SK-N-SH (cell line): ENCODE results near the gene MAP3K9. TPM values are rescaled to one million over a fixed set of nuclear protein-coding genes. Genes with fewer than 3 reads are reported as not detected.
"Not testable (repeated sequence)": the region's sequence is repeated elsewhere in the genome, so short reads cannot be mapped to it uniquely, and the experiment has no call there.

Experiments
- CTCF ChIA-PET: fragments of 300-600, 350-600 bp; formaldehyde crosslinking; extraction: SDS; loops from one replicate; lab custom pipeline; 2021; lab: Yijun Ruan, JAX
- POLR2A ChIA-PET: fragments of 350-600 bp; sonication (Branson Sonifier 250); formaldehyde crosslinking; extraction: SDS; loops from one replicate; lab custom pipeline; 2020; ENCODE audit warnings: antibody characterized with exemption, inconsistent platforms; lab: Yijun Ruan, JAX
- DNase-seq: peaks from one replicate; pipeline ENCODE4 v3.0.0; 2012
- H2AFZ ChIP-seq: fragments of 200-600 bp; sonication (generic); 2 replicates; pipeline ENCODE4 v1.8.1; 2016; ENCODE audit warnings: antibody characterized with exemption, mild to moderate bottlenecking, low read depth
- H3F3A ChIP-seq: fragments of 200-600 bp; sonication (generic); replicated peaks from 2 replicates; pipeline ENCODE3; 2016; ENCODE audit warnings: antibody characterized with exemption, mild to moderate bottlenecking; ENCODE audit not compliant: insufficient read depth
- H3K27ac ChIP-seq, 2 experiments: fragments of 200-500 bp in 1 of 2; fragments of 200-600 bp in 1 of 2; sonication (Bioruptor generic) in 1 of 2; sonication (generic), shearing (Covaris generic) in 1 of 2; 2 replicates each; pipeline versions ENCODE4 v1.5.1 to v1.6.1; 2014 to 2016; ENCODE audit warnings: low read depth in 2 of 2, inconsistent platforms in 1 of 2, low read length in 1 of 2, mild to moderate bottlenecking in 1 of 2, mixed read lengths in 1 of 2
- H3K27me3 ChIP-seq: fragments of 200-600 bp; sonication (generic), shearing (Covaris generic); 2 replicates; pipeline ENCODE4 v1.6.1; 2016; ENCODE audit warnings: mixed run types; ENCODE audit not compliant: insufficient read depth
- H3K36me3 ChIP-seq, 2 experiments: fragments of 200-500 bp in 1 of 2; fragments of 200-600 bp in 1 of 2; sonication (Bioruptor generic) in 1 of 2; sonication (generic) in 1 of 2; replicated peaks in 1 of 2; 2 replicates each; pipeline versions ENCODE3 to v1.5.1; 2014 to 2016; ENCODE audit warnings: low read length in 1 of 2, mild to moderate bottlenecking in 1 of 2; ENCODE audit not compliant: insufficient read depth in 2 of 2, control insufficient read depth in 1 of 2
- H3K4me1 ChIP-seq, 2 experiments: fragments of 200-500 bp in 1 of 2; fragments of 200-600 bp in 1 of 2; sonication (Bioruptor generic) in 1 of 2; sonication (generic), shearing (Covaris generic) in 1 of 2; 2 replicates each; pipeline versions ENCODE4 v1.5.1 to v1.6.1; 2014 to 2016; ENCODE audit warnings: low read depth in 1 of 2, low read length in 1 of 2, mixed run types in 1 of 2; ENCODE audit not compliant: insufficient read depth in 2 of 2, control insufficient read depth in 1 of 2
- H3K4me2 ChIP-seq: fragments of 200-600 bp; sonication (generic), shearing (Covaris generic); 2 replicates; pipeline ENCODE4 v1.6.1; 2017; ENCODE audit warnings: mixed run types
- H3K4me3 ChIP-seq, 2 experiments: fragments of 200-500 bp in 1 of 2; fragments of 200-600 bp in 1 of 2; sonication (Bioruptor generic) in 1 of 2; sonication (generic), shearing (Covaris generic) in 1 of 2; 2 replicates each; pipeline versions ENCODE4 v1.5.1 to v1.8.1; 2014 to 2016; ENCODE audit warnings: low read depth in 2 of 2, inconsistent platforms in 1 of 2, low read length in 1 of 2, mild to moderate bottlenecking in 1 of 2, mixed read lengths in 1 of 2, moderate library complexity in 1 of 2
- H3K79me2 ChIP-seq: fragments of 200-600 bp; sonication (generic); 2 replicates; pipeline ENCODE4 v1.8.1; 2017; ENCODE audit warnings: mild to moderate bottlenecking; ENCODE audit not compliant: insufficient read depth
- H3K9ac ChIP-seq: fragments of 200-600 bp; sonication (generic); 2 replicates; pipeline ENCODE4 v1.6.1; 2017; ENCODE audit warnings: mixed run types
- H3K9me2 ChIP-seq: fragments of 200-600 bp; sonication (generic); 2 replicates; pipeline ENCODE4 v1.6.1; 2017; ENCODE audit warnings: mixed run types
- H3K9me3 ChIP-seq: fragments of 200-600 bp; sonication (generic); 2 replicates; pipeline ENCODE4 v1.6.1; 2017; ENCODE audit warnings: mixed run types, mild to moderate bottlenecking, moderate library complexity
- H4K20me1 ChIP-seq: fragments of 200-600 bp; sonication (generic); 2 replicates; pipeline ENCODE4 v1.6.1; 2017; ENCODE audit warnings: mild to moderate bottlenecking, mixed run types; ENCODE audit not compliant: insufficient read depth
- CHD2 ChIP-seq: fragments of 150-350 bp; IDR thresholded peaks from 2 replicates; pipeline ENCODE4 v1.6.1; 2018; ENCODE audit warnings: low read length; ENCODE audit not compliant: partially characterized antibody
- FOSL2 ChIP-seq: IDR thresholded peaks from 2 replicates; pipeline ENCODE4 v1.4.0; 2012; ENCODE audit warnings: low read depth, mild to moderate bottlenecking, moderate library complexity, borderline replicate concordance
- JUND ChIP-seq: IDR thresholded peaks from 2 replicates; pipeline ENCODE4 v1.4.0; 2012
- NRF1 ChIP-seq: IDR thresholded peaks from 2 replicates; pipeline ENCODE4 v1.6.1; 2012; ENCODE audit warnings: low read depth, mild to moderate bottlenecking, low read length
- TCF12 ChIP-seq: IDR thresholded peaks from 2 replicates; pipeline ENCODE4 v1.4.0; 2012
- WGBS: methylation state at CpG from one replicate; pipeline ENCODE4 v1.1.6; 2017; ENCODE audit warnings: low lambda C conversion rate; 5-methylcytosine and 5-hydroxymethylcytosine counted together
- polyA plus RNA-seq, 3 experiments: library from polyadenylated mRNA; depleted of rRNA; stranded (reverse); fragments of >200 nt; gene quantifications; 2 replicates each; pipeline ENCODE4 v1.2.3, GENCODE V29; 2012
- TF ChIP-seq, protein P1 (sequence below): fragments of 150-350 bp; IDR thresholded peaks from 2 replicates; pipeline ENCODE4 v1.6.1; 2017; ENCODE audit warnings: antibody characterized with exemption, low read length, low read depth, borderline replicate concordance

Gene MAP3K9
- polyA plus RNA-seq, 1 of the 3 experiments (the other 2 are of a cell fraction), result 2.0 TPM

- no peak for TF ChIP-seq FOSL2
- TF ChIP-seq TCF12, result no peak
- no peak for TF ChIP-seq NRF1
- TF ChIP-seq, all 33 proteins: peak for 0
- CTCF ChIA-PET, result no interaction called here
- no peaks in the 10 kb centered on the region for H3K9me2 ChIP-seq
- no peaks in the 10 kb centered on the region for H3K79me2 ChIP-seq
- H3K9me3 ChIP-seq, result no peaks in the 10 kb centered on the region
- no peaks in the 10 kb centered on the region for H4K20me1 ChIP-seq
- no peak overlapping the region for H3K27ac ChIP-seq
- no peaks in the 10 kb centered on the region for H3F3A ChIP-seq
- H3K4me1 ChIP-seq, result peaks cover 4 to 5% of the 10 kb centered on the region in 2 experiments; a peak in 2 of 4 replicates
- no peak for DNase-seq
- no peak overlapping the region for H3K9ac ChIP-seq
- H3K4me3 ChIP-seq, result no peak overlapping the region
- 74% methylated on average over 1 of the region's 1 CpG for WGBS
- H3K4me2 ChIP-seq, result no peak overlapping the region
- H3K27me3 ChIP-seq, result peaks cover 4% of the 10 kb centered on the region; the same call in 1 of the 2 replicates
- H3K36me3 ChIP-seq, result no peaks in the 10 kb centered on the region
- POLR2A ChIA-PET, result no interaction called here
- no peak overlapping the region for H2AFZ ChIP-seq
These were observed 104.4 kb downstream of the MAP3K9 start for GRCh38 chr14:70704960-70705359.

GRCh38 chr14:70703621-70704168 lies 105.6 kb downstream of the MAP3K9 start:
- H3K36me3 ChIP-seq, H3K9me2 ChIP-seq, POLR2A ChIA-PET, H3K27me3 ChIP-seq, H3K27ac ChIP-seq, H3K4me2 ChIP-seq, CTCF ChIA-PET, H3K4me3 ChIP-seq, DNase-seq, H3K79me2 ChIP-seq, H3K9ac ChIP-seq, H3K4me1 ChIP-seq, H4K20me1 ChIP-seq, H3K9me3 ChIP-seq, H2AFZ ChIP-seq, H3F3A ChIP-seq: not testable (repeated sequence)
- WGBS, result 50% methylated on average over 1 of the region's 1 CpG

DNA sequence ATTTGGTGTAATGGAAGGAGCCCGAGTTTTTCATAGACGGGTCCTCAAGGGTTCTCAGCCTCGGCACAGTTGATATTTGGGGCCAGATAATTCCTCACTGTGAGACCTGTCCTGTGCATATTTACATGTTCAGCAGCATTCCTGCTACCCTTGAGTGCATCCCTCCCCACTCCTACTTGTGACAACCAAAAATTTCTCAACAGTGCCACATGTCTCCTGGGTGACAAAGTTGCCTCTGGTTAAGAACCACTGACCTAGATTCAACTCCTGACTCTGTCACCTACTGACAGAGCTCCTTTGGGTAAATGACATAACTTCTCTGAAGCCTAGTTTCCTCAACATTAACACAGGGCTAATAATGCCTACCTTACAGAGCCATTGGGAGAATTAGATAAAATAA lies 107.2 kb downstream of the MAP3K9 start:
- Histone ChIP-seq H3K4me3 (no peak overlapping the region), H4K20me1 (no peaks in the 10 kb centered on the region), H3K27me3 (peaks cover 4% of the 10 kb centered on the region; the same call in 1 of the 2 replicates), H3K4me2 (no peak overlapping the region), H3K9me3 (no peaks in the 10 kb centered on the region), H3F3A (no peaks in the 10 kb centered on the region), H3K27ac (no peak overlapping the region), H3K79me2 (no peaks in the 10 kb centered on the region), H3K4me1 (peaks cover 4 to 5% of the 10 kb centered on the region in 2 experiments; a peak in 2 of 4 replicates), H3K9me2 (no peaks in the 10 kb centered on the region), H3K36me3 (no peaks in the 10 kb centered on the region), H2AFZ (no peak overlapping the region), H3K9ac (no peak overlapping the region)
- ChIA-PET POLR2A (no interaction called here), CTCF (interaction anchor here (1.1 to 1.4 kb wide), 2 partner anchors 9 to 10 kb away, joined by 3 read pairs; no protein-coding TSS in a partner anchor)
- WGBS, result 33% methylated on average over 3 of the region's 3 CpGs
- TF ChIP-seq, protein P1, sequence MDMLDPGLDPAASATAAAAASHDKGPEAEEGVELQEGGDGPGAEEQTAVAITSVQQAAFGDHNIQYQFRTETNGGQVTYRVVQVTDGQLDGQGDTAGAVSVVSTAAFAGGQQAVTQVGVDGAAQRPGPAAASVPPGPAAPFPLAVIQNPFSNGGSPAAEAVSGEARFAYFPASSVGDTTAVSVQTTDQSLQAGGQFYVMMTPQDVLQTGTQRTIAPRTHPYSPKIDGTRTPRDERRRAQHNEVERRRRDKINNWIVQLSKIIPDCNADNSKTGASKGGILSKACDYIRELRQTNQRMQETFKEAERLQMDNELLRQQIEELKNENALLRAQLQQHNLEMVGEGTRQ, result no peak
- no peak for TF ChIP-seq JUND
- no peak for TF ChIP-seq CHD2
- DNase-seq, result no peak
